SK-N-SH treated with all-trans-retinoic acid at 6 μM for 48 hours (cell line): ENCODE results near the gene CRKL.

Experiments
- ESRRG ChIP-seq: fragments of 250-450 bp; sonication (Bioruptor Pico); IDR thresholded peaks from 2 replicates; pipeline ENCODE4 v1.6.1; 2021; ENCODE audit warnings: mild to moderate bottlenecking
- RARB ChIP-seq: fragments of 250-450 bp; sonication (Bioruptor Pico); IDR thresholded peaks from 2 replicates; pipeline ENCODE4 v1.8.0; 2021; ENCODE audit warnings: mild to moderate bottlenecking, moderate library complexity
- ZC3H10 ChIP-seq: fragments of 250-450 bp; sonication (Bioruptor Pico); IDR thresholded peaks from 2 replicates; pipeline ENCODE4 v1.5.1; 2021; ENCODE audit warnings: mild to moderate bottlenecking, moderate library complexity

DNA sequence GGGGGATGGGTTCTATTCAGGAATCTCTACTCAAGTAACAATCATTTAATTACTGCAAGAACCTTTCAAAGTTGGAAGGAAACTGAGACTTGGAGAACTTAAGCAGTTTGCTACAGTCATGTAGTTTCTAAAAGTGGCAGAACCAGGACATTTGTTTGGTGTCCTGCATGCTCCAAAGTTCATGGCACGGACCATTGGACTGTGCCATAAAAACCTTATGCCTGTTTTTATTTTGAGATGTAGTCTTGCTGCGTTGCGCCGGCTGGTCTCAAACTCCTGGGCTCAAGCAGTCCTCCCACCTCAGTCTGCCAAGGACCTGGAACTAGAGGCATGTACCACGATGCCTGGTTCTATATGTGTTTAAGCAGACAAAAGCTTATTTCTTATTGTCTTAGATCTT lies 31.2 kb downstream of the CRKL start:
- TF ChIP-seq RARB (CRISPR knock-in tag) (no peak), ESRRG (CRISPR knock-in tag) (no peak), ZC3H10 (no peak)
